ENCODE measurements around the gene PTPRN2.

DNA sequence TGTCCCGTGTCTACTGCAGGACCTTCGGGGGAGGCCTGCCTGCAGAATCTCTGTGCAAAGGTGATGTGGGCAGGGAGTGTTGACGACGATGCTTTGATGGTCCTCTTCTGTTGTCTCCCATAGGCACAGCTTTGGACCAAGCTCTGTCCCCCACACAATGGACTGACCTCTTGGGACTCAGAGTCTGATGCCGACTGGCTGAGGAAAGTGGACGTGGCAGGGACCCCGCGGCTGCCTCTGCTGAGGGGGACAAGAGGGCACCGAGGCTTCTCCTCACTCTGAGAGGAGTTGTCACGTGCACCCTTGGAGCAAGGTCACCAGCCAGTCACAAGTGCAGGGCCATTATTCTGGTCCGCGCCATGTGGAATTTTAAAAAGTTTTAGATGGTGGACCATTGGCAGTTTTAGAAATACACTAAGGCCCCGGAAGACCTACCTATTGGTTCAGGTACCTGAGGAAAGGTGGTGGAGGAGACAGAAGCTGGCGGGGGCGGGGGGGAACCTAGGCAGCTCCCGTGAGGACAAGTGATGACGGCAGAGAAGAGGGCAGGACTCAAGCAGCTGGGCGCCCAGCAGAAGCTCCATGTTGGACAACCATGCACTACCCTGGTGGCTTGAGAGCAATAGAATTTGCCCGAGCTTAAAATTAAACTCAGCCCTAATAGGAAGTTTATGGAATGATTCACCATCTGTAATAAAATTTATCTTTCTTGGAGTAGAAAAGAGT lies 331.4 kb downstream of the PTPRN2 start:
- TF ChIP-seq, protein P1, sequence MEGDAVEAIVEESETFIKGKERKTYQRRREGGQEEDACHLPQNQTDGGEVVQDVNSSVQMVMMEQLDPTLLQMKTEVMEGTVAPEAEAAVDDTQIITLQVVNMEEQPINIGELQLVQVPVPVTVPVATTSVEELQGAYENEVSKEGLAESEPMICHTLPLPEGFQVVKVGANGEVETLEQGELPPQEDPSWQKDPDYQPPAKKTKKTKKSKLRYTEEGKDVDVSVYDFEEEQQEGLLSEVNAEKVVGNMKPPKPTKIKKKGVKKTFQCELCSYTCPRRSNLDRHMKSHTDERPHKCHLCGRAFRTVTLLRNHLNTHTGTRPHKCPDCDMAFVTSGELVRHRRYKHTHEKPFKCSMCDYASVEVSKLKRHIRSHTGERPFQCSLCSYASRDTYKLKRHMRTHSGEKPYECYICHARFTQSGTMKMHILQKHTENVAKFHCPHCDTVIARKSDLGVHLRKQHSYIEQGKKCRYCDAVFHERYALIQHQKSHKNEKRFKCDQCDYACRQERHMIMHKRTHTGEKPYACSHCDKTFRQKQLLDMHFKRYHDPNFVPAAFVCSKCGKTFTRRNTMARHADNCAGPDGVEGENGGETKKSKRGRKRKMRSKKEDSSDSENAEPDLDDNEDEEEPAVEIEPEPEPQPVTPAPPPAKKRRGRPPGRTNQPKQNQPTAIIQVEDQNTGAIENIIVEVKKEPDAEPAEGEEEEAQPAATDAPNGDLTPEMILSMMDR (conservative IDR thresholded peaks at IDR 0.05 in 1 of 2, IDR thresholded peaks at IDR 0.05 in 1 of 2; ENCODE audit: low read depth in 1 of 2, low read length in 2 of 2) = no peak
- TF ChIP-seq EZH2 (IDR thresholded peaks at IDR 0.05; ENCODE audit: low read length, missing control alignments) = no peak

Measured in fibroblast of lung (primary cell).